Renal cortical epithelial cell (primary cell): ENCODE measurements around the gene CDC40. TPM values are rescaled to one million over a fixed set of nuclear protein-coding genes. Genes with fewer than 3 reads are reported as not detected.

Source experiments
- DNase-seq: peaks from one replicate; pipeline ENCODE4 v3.0.0-alpha.2; 2011; ENCODE audit warnings: low read depth
- total RNA-seq: library from RNA; depleted of rRNA; stranded (reverse); fragments of >200 nt; gene quantifications from 2 replicates; pipeline ENCODE4 v1.2.3, GENCODE V29; 2014

Gene CDC40
- 22.6 and 30.4 TPM in 2 replicates for total RNA-seq

GRCh38 chr6:110180228-110181008 is at the start of gene CDC40:
Gene CDC40, plus strand, starts transcription at chr6:110180427. Its CDS starts 18 bp downstream, at chr6:110180445.
- no peak for DNase-seq

- no peak for DNase-seq
Measured at GRCh38 chr6:110137924-110138887, 42.0 kb upstream of the CDC40 start.

- DNase-seq: no peak
Measured at GRCh38 chr6:110139052-110139451, 41.2 kb upstream of the CDC40 start.

- DNase-seq: no peak
Measured at GRCh38 chr6:110140650-110141049, 39.6 kb upstream of the CDC40 start.

- DNase-seq: no peak
Measured at GRCh38 chr6:110147870-110148269, 32.4 kb upstream of the CDC40 start.

GRCh38 chr6:110158479-110158878 is 21.7 kb upstream of the CDC40 start:
- DNase-seq: no peak

- DNase-seq: no peak
Measured at GRCh38 chr6:110170081-110170480, 10.1 kb upstream of the CDC40 start.

GRCh38 chr6:110173506-110174132 is 6.6 kb upstream of the CDC40 start:
- no peak for DNase-seq

GRCh38 chr6:110178626-110179405 is 1.4 kb upstream of the CDC40 start:
- peak; percentile 83 for DNase-seq

- DNase-seq: peak; percentile 95
Measured at GRCh38 chr6:110179406-110180227, 610 bp upstream of the CDC40 start, which contains the start of gene WASF1. Gene WASF1, minus strand, starts transcription at chr6:110179670. Its CDS starts 52,069 bp downstream, at chr6:110127601.

- no peak for DNase-seq
Measured at GRCh38 chr6:110181131-110182030, 1.2 kb downstream of the CDC40 start.

GRCh38 chr6:110183292-110183885 is 3.2 kb downstream of the CDC40 start:
- DNase-seq: no peak

GRCh38 chr6:110185879-110186278 is 5.7 kb downstream of the CDC40 start:
- no peak for DNase-seq

- peak; percentile 76 for DNase-seq
Measured at GRCh38 chr6:110188791-110189190, 8.6 kb downstream of the CDC40 start.

- DNase-seq: no peak
Measured at GRCh38 chr6:110190726-110191125, 10.5 kb downstream of the CDC40 start.

GRCh38 chr6:110191477-110191876 is 11.2 kb downstream of the CDC40 start:
- DNase-seq: no peak

- no peak for DNase-seq
Measured at GRCh38 chr6:110195639-110196038, 15.4 kb downstream of the CDC40 start.

- DNase-seq: no peak
Measured at GRCh38 chr6:110196874-110197273, 16.6 kb downstream of the CDC40 start.

GRCh38 chr6:110198561-110198960 is 18.3 kb downstream of the CDC40 start:
- no peak for DNase-seq
